ENCODE data around the gene APC.

Gene APC

DNA sequence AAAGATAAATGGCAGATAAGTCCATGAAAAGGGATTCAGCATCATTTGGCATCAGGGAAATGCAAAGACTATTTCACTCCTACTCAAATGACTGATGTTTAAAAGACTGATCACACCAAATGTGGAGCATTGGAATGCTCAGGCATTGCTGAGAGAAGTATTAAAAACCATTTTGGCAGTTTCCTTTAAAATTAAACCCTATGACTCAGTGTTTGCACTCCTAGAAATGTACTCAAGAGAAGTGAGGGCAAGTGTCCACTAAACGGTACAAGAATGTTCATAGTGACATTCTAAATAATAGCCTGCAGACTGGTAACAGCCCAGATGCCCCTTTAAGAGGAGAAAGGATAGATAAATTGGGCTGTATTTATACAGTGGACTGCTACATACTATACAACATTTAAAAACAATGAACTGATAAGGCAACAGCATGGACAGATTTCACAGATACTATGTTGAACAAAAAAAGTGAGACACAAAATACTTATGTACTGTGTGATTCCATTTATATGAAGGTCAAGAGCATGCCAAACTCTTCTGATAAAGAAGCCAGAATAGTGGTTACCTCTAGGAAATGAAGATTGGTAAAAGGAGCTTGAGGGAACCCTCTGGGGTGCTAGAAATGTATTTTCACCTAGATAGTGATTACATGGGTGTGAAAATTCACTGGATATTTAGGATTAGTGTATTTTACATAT lies 24.6 kb downstream of the APC start:
- DNase-seq (ENCODE audit: low spot score) (no peak), ATAC-seq (ENCODE audit: low read depth) (peak; percentile 60)
- TF ChIP-seq, protein P1, sequence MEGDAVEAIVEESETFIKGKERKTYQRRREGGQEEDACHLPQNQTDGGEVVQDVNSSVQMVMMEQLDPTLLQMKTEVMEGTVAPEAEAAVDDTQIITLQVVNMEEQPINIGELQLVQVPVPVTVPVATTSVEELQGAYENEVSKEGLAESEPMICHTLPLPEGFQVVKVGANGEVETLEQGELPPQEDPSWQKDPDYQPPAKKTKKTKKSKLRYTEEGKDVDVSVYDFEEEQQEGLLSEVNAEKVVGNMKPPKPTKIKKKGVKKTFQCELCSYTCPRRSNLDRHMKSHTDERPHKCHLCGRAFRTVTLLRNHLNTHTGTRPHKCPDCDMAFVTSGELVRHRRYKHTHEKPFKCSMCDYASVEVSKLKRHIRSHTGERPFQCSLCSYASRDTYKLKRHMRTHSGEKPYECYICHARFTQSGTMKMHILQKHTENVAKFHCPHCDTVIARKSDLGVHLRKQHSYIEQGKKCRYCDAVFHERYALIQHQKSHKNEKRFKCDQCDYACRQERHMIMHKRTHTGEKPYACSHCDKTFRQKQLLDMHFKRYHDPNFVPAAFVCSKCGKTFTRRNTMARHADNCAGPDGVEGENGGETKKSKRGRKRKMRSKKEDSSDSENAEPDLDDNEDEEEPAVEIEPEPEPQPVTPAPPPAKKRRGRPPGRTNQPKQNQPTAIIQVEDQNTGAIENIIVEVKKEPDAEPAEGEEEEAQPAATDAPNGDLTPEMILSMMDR (IDR thresholded peaks at IDR 0.05; ENCODE audit: poor library complexity, severe bottlenecking) = no peak
- Histone ChIP-seq H3K4me1 (ENCODE audit: insufficient read depth, poor library complexity, severe bottlenecking) (no peaks in the 10 kb centered on the region), H3K36me3 (ENCODE audit: low read depth) (peaks cover 35% of the 10 kb centered on the region), H3K27me3 (ENCODE audit: insufficient read depth, poor library complexity, severe bottlenecking) (no peaks in the 10 kb centered on the region), H3K9me3 (ENCODE audit: severe bottlenecking) (peaks cover 2% of the 10 kb centered on the region), H3K27ac (ENCODE audit: poor library complexity, severe bottlenecking) (no peak overlapping the region), H3K4me3 (ENCODE audit: severe bottlenecking) (no peak overlapping the region)

DNA sequence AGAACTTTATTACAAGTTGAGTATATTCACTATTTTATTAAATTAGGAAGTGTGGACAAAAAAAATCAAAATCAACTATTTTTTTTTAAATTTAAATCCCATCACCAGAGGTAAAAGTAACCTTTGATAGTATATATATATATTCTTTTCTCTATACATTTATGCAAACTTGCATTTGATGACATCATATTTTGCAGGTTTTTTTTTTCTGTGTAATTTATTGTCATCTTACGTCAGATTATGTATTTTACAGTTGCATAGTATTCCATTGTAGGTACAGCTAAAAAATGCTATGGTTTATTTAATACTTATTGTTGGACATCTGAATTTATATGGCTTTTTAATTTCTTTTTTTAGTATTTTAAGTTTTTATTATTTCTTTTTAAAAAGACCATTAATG lies 25.5 kb downstream of the APC start:
- TF ChIP-seq, protein P1 (IDR thresholded peaks at IDR 0.05; ENCODE audit: poor library complexity, severe bottlenecking) = no peak
- Histone ChIP-seq H3K36me3 (ENCODE audit: low read depth) (peaks cover 36% of the 10 kb centered on the region), H3K4me3 (ENCODE audit: severe bottlenecking) (no peak overlapping the region), H3K4me1 (ENCODE audit: insufficient read depth, poor library complexity, severe bottlenecking) (no peaks in the 10 kb centered on the region), H3K27ac (ENCODE audit: poor library complexity, severe bottlenecking) (no peak overlapping the region), H3K9me3 (ENCODE audit: severe bottlenecking) (peaks cover 2% of the 10 kb centered on the region), H3K27me3 (ENCODE audit: insufficient read depth, poor library complexity, severe bottlenecking) (no peaks in the 10 kb centered on the region)
- ATAC-seq (ENCODE audit: low read depth) = no peak
- no peak for DNase-seq (ENCODE audit: low spot score)

DNA sequence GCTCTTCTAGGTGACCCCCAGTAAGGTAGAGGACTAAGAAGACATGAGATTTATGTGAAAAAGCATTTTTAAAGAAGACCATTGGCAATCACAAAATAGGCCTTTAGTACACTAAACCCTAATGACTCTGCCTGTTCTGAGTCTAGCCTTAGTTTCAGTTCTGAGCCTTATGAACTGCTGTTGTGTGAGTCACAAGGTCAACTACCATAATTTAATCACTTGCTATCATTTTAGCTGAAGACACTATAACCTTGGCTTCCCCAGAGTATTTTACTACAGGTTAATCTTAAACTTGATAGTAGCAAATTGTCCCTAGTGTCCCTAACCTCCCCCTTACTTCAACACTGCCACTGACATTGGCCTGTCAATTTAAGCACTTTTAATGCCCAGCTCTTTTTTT lies 34.4 kb downstream of the APC start:
- TF ChIP-seq, protein P1 (IDR thresholded peaks at IDR 0.05; ENCODE audit: poor library complexity, severe bottlenecking) = no peak
- no peak for DNase-seq (ENCODE audit: low spot score)

DNA sequence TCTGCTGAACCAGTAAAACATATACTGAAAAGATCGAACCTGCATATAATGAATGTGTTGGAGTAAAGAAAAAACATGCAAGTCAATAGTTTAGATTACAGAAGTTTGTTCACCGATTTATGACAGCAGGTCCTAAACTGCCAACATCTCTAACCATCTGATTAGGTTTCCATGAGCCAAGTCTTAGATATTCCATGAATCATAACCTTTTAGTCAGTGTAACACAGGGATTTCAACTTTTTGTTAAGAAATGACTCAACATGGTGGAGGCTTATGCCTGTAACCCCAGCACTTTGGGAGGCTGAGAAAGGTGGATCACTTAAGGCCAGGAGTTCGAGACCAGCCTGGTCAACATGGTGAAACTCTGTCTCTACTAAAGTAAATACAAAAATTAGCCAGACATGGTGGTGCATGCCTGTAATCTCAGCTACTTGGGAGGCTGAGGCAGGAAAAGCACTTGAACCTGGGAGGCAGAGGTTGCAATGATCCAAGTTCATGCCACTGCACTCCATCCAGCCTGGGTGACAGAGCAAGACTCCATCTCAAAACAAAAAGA lies 38.7 kb downstream of the APC start:
- Histone ChIP-seq H3K4me3 (ENCODE audit: severe bottlenecking) (no peak overlapping the region), H3K4me1 (ENCODE audit: insufficient read depth, poor library complexity, severe bottlenecking) (peaks cover 5% of the 10 kb centered on the region), H3K9me3 (ENCODE audit: severe bottlenecking) (no peaks in the 10 kb centered on the region), H3K36me3 (ENCODE audit: low read depth) (peaks cover 46% of the 10 kb centered on the region), H3K27me3 (ENCODE audit: insufficient read depth, poor library complexity, severe bottlenecking) (no peaks in the 10 kb centered on the region), H3K27ac (ENCODE audit: poor library complexity, severe bottlenecking) (no peak overlapping the region)
- TF ChIP-seq, protein P1 (IDR thresholded peaks at IDR 0.05; ENCODE audit: poor library complexity, severe bottlenecking) = no peak
- no peak for DNase-seq (ENCODE audit: low spot score)
- ATAC-seq (ENCODE audit: low read depth) = peak; percentile 74

More for the DNA sequence above, 34.4 kb downstream of the APC start:
- H3K4me3 ChIP-seq (ENCODE audit: severe bottlenecking) = no peak overlapping the region
- no peak overlapping the region for H3K27ac ChIP-seq (ENCODE audit: poor library complexity, severe bottlenecking)
- ATAC-seq (ENCODE audit: low read depth) = no peak
- peaks cover 67% of the 10 kb centered on the region for H3K36me3 ChIP-seq (ENCODE audit: low read depth)
- no peaks in the 10 kb centered on the region for H3K9me3 ChIP-seq (ENCODE audit: severe bottlenecking)
- H3K4me1 ChIP-seq (ENCODE audit: insufficient read depth, poor library complexity, severe bottlenecking) = no peaks in the 10 kb centered on the region
- no peaks in the 10 kb centered on the region for H3K27me3 ChIP-seq (ENCODE audit: insufficient read depth, poor library complexity, severe bottlenecking)

DNA sequence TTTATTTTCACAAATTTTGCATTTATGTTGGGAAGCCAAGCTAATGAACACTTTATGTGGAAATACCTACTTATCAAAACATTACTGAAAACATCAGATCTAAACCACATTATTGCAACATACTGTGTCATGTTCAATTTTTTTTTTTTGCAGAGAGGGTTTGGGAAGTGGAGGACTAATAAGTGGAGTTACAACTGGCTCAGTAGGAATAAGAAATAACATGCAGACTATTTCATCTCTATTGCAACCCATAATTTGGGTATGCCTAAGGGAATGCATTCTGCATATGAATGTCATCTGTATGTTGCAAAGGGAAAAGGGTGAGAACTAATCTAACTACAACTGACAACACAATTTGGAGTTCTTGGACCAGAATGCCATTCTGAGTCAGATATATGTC lies 41.8 kb downstream of the APC start:
- Histone ChIP-seq H3K9me3 (ENCODE audit: severe bottlenecking) (no peaks in the 10 kb centered on the region), H3K36me3 (ENCODE audit: low read depth) (peaks cover 34% of the 10 kb centered on the region), H3K27me3 (ENCODE audit: insufficient read depth, poor library complexity, severe bottlenecking) (no peaks in the 10 kb centered on the region), H3K27ac (ENCODE audit: poor library complexity, severe bottlenecking) (no peak overlapping the region), H3K4me3 (ENCODE audit: severe bottlenecking) (no peak overlapping the region), H3K4me1 (ENCODE audit: insufficient read depth, poor library complexity, severe bottlenecking) (peaks cover 5% of the 10 kb centered on the region)
- ATAC-seq (ENCODE audit: low read depth) = peak; percentile 45; the same call in 2 of the 3 replicates
- TF ChIP-seq, protein P1 (IDR thresholded peaks at IDR 0.05; ENCODE audit: poor library complexity, severe bottlenecking) = no peak
- no peak for DNase-seq (ENCODE audit: low spot score)
